Lung (tissue), 12 donors: Measurements from ENCODE around the gene GPC5. TPM values are rescaled to one million over a fixed set of nuclear protein-coding genes. Genes with fewer than 3 reads are reported as not detected.

Source experiments
- ATAC-seq: fragments of 200-7000 bp; cut with Tn5 transposase; one replicate; pipeline ENCODE4 v1.9.1; 2020; ENCODE audit warnings: moderate number of reproducible peaks; ENCODE audit not compliant: insufficient read depth, low FRiP score
- DNase-seq, 3 donors: peaks; one replicate each; pipeline ENCODE4 v3.0.0-alpha.2; 2013 to 2017
- H3K27ac ChIP-seq, 2 donors: one replicate each; pipeline ENCODE4 v1.5.1; 2013; ENCODE audit warnings: mild to moderate bottlenecking in 2 of 2, moderate library complexity in 2 of 2, control low read depth in 1 of 2, inconsistent platforms in 1 of 2, low read depth in 1 of 2, low read length in 1 of 2
- H3K27me3 ChIP-seq, 3 donors: one replicate each; pipeline ENCODE4 v1.5.1; 2013; ENCODE audit warnings: low read length in 2 of 3; ENCODE audit not compliant: control insufficient read depth in 3 of 3, insufficient read depth in 3 of 3
- H3K36me3 ChIP-seq, 4 donors: one replicate each; pipeline ENCODE4 v1.5.1; 2013; ENCODE audit warnings: low read length in 4 of 4, mild to moderate bottlenecking in 1 of 4, moderate library complexity in 1 of 4; ENCODE audit not compliant: control insufficient read depth in 4 of 4, insufficient read depth in 4 of 4
- H3K4me1 ChIP-seq, 5 donors: one replicate each; pipeline ENCODE4 v1.5.1; 2013; ENCODE audit warnings: low read length in 5 of 5, mild to moderate bottlenecking in 2 of 5, moderate library complexity in 1 of 5; ENCODE audit not compliant: control insufficient read depth in 5 of 5, insufficient read depth in 5 of 5
- H3K4me3 ChIP-seq: one replicate; pipeline ENCODE4 v1.5.1; 2013; ENCODE audit warnings: mild to moderate bottlenecking, control low read depth, moderate library complexity
- H3K9ac ChIP-seq, 2 donors: one replicate each; pipeline ENCODE4 v1.5.1; 2013; ENCODE audit warnings: low read length in 2 of 2, control low read depth in 1 of 2; ENCODE audit not compliant: insufficient read depth in 1 of 2
- H3K9me3 ChIP-seq, 4 donors: one replicate each; pipeline ENCODE4 v1.5.1; 2013; ENCODE audit warnings: low read length in 3 of 4, mild to moderate bottlenecking in 1 of 4, moderate library complexity in 1 of 4; ENCODE audit not compliant: control insufficient read depth in 4 of 4, insufficient read depth in 3 of 4
- WGBS, 2 donors: extraction: QIAGEN DNeasy Blood & Tissue Kit; methylation state at CpG; one replicate each; pipeline ENCODE4 v1.1.7; 2013; 5-methylcytosine and 5-hydroxymethylcytosine counted together
- polyA plus RNA-seq, 2 donors: library from polyadenylated mRNA; stranded (reverse); fragments of 200-250 nt; gene quantifications; one replicate each; pipeline ENCODE4 v1.2.1, GENCODE V29; 2013
- total RNA-seq, 2 donors: library from RNA; depleted of rRNA in 1 of 2; stranded (reverse); fragments of >200 nt in 1 of 2; gene quantifications; one replicate each; pipeline ENCODE4 v1.2.1, GENCODE V29; 2014 to 2021
- TF ChIP-seq, protein P1 (sequence below): IDR thresholded peaks from 2 replicates; pipeline ENCODE4 v1.5.1; 2012; ENCODE audit warnings: mild to moderate bottlenecking; ENCODE audit errors: control extremely low read depth, extremely low read depth
- donor health status: control.
- donor health status: control.
- donor health status: Bipolar disorder and iron deficiency.
- donor health status: healthy.
- donor health status: DM: yes; HTN: yes; CAD: no.

The GPC5 gene
- total and polyA plus RNA-seq, 4 donors = 0.55 to 37.3 (median 4.4) TPM

DNA sequence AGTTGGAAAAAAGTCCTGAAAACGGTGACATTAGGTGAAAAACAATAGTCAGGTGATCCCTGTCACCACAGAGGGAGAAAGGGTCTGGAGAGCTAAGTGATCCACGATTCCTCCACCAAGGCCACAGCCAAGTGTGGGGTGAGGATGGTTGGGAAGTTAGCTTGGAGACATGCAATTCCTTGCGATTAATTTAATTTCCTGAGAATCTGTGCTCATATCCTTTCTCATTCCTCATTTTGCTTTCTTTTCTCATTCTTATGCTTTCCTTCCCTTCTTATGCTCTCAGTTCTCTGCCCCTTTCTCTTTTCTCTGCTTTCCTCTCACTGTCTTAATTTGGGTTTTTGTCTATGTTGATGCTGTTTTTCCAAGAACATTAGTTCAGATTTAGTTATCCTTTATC, 68.8 kb downstream of the GPC5 start:
- Histone ChIP-seq H3K4me3 (no peak overlapping the region), H3K9ac (no peak overlapping the region), H3K4me1 (no peaks in the 10 kb centered on the region), H3K27ac (no peak overlapping the region), H3K9me3 (no peaks in the 10 kb centered on the region), H3K36me3 (no peaks in the 10 kb centered on the region), H3K27me3 (no peaks in the 10 kb centered on the region)
- DNase-seq = no peak
- ATAC-seq = no peak
- 79 to 84% methylated on average over 3 of the region's 3 CpGs for WGBS, 2 donors
- TF ChIP-seq, protein P1, sequence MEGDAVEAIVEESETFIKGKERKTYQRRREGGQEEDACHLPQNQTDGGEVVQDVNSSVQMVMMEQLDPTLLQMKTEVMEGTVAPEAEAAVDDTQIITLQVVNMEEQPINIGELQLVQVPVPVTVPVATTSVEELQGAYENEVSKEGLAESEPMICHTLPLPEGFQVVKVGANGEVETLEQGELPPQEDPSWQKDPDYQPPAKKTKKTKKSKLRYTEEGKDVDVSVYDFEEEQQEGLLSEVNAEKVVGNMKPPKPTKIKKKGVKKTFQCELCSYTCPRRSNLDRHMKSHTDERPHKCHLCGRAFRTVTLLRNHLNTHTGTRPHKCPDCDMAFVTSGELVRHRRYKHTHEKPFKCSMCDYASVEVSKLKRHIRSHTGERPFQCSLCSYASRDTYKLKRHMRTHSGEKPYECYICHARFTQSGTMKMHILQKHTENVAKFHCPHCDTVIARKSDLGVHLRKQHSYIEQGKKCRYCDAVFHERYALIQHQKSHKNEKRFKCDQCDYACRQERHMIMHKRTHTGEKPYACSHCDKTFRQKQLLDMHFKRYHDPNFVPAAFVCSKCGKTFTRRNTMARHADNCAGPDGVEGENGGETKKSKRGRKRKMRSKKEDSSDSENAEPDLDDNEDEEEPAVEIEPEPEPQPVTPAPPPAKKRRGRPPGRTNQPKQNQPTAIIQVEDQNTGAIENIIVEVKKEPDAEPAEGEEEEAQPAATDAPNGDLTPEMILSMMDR = no peak

DNA sequence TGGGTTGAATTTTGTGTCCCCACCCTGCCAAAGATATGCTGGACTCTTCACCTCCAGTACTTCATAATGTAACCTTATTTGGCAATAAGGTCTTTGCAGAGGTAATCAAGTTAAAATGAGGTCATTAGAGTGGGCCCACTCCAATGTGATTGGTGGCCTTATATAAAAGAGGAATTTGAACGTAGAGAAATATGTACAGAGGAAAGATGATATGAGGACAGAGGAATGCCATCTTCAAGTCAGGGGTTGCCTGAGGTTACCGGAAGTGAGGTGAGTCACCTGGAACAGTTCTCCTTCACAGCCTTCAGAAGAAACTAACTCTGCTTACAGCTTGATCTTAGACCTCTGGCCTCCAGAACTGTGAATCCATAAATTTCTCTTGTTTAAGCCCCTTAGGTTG, 69.9 kb downstream of the GPC5 start:
- Histone ChIP-seq H3K4me3 (no peak overlapping the region), H3K9ac (no peak overlapping the region), H3K27me3 (no peaks in the 10 kb centered on the region), H3K4me1 (no peaks in the 10 kb centered on the region), H3K36me3 (no peaks in the 10 kb centered on the region), H3K9me3 (no peaks in the 10 kb centered on the region), H3K27ac (no peak overlapping the region)
- DNase-seq = no peak
- no peak for ATAC-seq
- WGBS, 2 donors = 74 to 88% methylated on average over 2 of the region's 2 CpGs
- TF ChIP-seq, protein P1 = no peak

DNA sequence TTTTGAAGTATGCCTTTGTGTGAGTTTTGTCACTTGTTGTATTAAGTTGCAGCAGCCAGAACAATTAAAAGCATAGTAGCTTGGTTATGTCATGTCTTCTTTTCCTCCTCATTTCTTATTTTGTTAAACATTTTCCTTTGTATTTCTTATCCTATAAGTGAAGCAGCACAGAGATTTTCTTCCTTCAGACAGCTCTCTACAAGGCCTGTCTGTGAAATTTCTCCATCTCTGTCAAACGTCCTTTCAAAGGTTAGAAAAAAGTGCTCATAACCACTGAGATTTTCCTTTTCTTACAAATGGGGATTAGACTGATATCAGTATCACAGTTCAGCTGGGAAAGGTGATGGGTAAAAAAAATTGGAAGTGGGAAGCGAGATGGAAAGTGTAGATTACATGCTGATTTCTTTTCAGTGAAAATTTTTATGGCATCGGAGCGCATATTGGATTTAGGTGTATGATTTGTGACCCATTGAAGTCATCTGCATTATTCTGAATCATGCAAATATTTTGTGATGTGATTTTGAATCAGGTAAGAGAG, 71.7 kb downstream of the GPC5 start:
- TF ChIP-seq, protein P1 = no peak
- no peaks in the 10 kb centered on the region for H3K4me1 ChIP-seq
- H3K27me3 ChIP-seq = no peaks in the 10 kb centered on the region
- WGBS, 2 donors = 82 to 84% methylated on average over 4 of the region's 4 CpGs
- no peak overlapping the region for H3K9ac ChIP-seq
- no peak overlapping the region for H3K27ac ChIP-seq
- DNase-seq (no peak), ATAC-seq (no peak)
- no peaks in the 10 kb centered on the region for H3K9me3 ChIP-seq
- no peaks in the 10 kb centered on the region for H3K36me3 ChIP-seq
- H3K4me3 ChIP-seq = no peak overlapping the region

DNA sequence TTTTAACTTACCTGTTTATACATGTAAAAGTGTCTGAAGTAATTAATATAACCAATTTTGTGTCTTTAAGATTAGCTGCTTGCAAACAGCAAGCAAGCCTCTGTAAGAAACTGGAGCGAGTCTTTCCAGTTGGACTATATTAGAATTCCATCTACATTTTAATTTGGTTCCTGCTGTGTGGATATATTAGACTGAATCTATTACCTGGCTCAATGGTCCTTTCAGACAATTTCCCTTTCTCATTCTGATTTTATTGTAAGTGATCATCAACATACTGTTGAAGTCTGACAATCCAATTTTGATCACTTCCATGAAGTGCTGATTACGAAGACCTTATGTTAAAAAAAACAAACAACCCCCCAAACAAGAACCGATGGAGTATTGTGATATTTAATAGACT, 72.3 kb downstream of the GPC5 start:
- no peak overlapping the region for H3K27ac ChIP-seq
- DNase-seq (no peak), ATAC-seq (no peak)
- no peak overlapping the region for H3K4me3 ChIP-seq
- H3K27me3 ChIP-seq = no peaks in the 10 kb centered on the region
- peaks cover 0 to 4% (median 0%) of the 10 kb centered on the region in 5 donors for H3K4me1 ChIP-seq
- no peaks in the 10 kb centered on the region for H3K36me3 ChIP-seq
- TF ChIP-seq, protein P1 = no peak
- WGBS, 2 donors = 84 to 88% methylated on average over 3 of the region's 3 CpGs
- H3K9me3 ChIP-seq = no peaks in the 10 kb centered on the region
- H3K9ac ChIP-seq = no peak overlapping the region
